Dermis blood vessel endothelial cell (primary cell): ENCODE data around the gene CLEC4M. TPM values are rescaled to one million over a fixed set of nuclear protein-coding genes. Genes with fewer than 3 reads are reported as not detected.

Experiments
- DNase-seq: peaks from one replicate; pipeline ENCODE4 v3.0.0; 2010
- total RNA-seq: library from RNA; depleted of rRNA; stranded (reverse); fragments of >200 nt; gene quantifications from 2 replicates; pipeline ENCODE4 v1.2.3, GENCODE V29; 2014

Gene CLEC4M, protein sequence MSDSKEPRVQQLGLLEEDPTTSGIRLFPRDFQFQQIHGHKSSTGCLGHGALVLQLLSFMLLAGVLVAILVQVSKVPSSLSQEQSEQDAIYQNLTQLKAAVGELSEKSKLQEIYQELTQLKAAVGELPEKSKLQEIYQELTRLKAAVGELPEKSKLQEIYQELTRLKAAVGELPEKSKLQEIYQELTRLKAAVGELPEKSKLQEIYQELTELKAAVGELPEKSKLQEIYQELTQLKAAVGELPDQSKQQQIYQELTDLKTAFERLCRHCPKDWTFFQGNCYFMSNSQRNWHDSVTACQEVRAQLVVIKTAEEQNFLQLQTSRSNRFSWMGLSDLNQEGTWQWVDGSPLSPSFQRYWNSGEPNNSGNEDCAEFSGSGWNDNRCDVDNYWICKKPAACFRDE
- 5.6 and 25.2 TPM in 2 replicates for total RNA-seq

DNA sequence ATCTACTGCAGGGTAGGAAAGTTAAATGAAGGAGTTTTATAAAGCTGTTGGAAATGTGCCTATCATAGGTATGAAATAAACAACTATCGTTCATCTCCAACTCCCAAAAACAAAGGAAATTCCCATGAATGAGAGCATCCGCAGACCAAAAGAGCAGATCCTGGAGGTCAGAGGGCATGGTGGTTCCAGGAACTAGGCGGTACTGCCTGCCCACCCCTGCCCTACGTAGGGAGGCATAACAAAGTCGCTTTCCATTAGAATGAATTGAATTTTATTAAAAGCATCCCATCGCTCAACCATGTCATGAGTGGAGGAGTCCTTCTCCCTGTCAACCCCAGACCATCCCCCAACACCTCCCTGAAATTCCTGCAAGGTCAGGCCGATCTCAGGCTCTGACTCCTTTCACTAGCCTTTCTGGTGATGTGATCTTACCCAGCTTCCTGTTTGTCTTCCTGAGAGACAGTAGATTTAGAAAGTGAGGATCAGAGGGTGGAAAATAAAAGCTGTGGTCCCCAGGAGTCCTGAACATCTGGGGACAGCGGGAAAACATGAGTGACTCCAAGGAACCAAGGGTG, at the start of gene CLEC4M:
Gene CLEC4M, plus strand, starts transcription at position 525 of the 575 bp plus-strand sequence. Its CDS starts 24 bp downstream, at position 549.
- DNase-seq, result no peak

DNA sequence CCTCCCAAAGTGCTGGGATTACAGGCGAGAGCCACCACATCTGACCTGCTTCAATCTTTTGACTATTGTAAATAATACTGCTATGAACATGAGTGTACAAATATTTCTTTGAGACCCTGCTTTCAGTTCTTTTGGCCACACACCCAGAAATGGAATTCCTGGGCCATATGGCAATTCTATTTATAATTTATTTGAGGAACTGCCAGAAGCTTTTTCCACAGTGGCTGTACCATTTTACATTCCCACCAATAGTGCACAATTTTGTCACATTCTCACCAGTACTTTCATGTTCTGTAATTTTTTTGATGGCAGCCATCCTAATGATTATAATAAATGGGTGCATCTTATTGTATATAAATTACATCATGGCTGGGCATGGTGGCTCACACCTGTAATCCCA, 47.4 kb upstream of the CLEC4M start:
- no peak for DNase-seq

DNA sequence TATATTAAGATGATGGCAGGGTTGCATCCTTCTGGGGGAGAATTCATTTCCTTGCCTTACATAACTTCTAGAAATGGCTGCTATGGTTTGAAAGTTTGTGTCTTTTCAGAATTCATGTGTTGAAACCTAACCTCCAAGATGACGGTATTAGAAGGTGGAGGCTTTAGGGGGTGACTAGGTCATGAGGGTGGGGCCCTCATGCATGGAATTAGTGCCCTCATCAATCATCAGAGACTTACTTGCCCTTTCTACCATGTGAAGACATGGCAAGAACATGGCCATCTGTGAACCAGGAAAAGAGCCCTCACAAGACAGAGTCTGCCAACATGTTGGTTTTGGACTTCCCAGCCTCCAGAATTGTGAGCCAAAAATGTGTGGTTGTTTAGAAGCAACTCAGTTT, 46.3 kb upstream of the CLEC4M start:
- DNase-seq, result no peak

DNA sequence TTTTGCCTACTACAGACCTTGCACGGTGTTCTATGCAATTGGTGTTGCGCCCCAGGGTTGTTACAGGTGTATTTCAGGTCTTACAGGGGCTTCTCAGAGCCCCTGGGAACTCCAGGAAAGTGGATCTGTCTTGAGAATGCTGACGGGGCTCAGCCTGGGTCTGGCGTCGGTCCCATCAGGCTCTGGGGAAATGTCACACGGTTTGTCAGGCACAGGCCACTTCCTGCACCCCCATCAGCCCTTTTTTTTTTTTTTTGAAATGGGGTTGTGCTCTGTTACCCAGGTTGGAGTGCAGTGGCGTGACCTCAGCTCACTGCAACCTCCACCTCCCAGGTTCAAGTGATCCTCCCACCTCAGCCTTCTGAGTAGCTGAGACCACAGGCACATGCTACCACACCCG, 44.4 kb upstream of the CLEC4M start:
- no peak for DNase-seq

DNA sequence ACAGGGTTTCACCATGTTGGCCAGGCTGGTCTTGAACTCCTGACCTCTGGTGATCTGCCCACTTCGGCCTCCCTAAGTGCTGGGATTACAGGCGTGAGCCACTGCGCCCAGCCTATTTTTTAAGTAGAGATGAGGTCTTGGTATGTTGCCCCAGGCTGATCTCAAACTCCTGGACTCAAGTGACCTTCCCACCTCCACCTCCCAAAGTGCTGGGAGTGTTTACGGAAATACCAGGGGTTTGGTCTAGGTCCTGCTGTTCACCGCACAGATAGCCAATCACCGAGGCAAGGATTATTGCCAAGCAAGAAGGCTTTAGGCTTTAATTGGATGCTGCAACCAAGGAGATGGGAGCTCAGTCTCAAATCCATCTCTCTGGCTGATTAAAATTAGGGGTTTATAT, 42.7 kb upstream of the CLEC4M start:
- DNase-seq, result no peak

DNA sequence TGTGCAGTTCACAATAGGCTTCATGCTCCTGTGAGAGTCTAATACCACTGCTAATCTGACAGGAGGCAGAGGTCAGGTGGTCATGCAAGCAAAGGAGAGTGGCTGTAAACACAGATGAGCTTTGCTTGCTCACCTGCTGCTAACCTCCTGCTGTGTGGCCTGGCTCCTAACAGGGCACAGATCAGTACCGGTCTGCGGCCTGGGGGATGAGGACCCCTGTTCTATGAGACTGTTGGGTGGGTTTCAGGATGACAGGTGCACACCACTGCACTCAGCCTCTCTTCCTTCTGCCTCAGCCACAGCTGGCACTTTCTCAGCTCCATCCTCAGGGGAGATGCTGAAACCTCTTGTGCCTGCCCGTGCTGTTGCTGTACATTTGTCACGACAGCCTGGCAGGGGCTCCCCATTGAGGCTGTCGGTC, 40.8 kb upstream of the CLEC4M start:
- no peak for DNase-seq

DNA sequence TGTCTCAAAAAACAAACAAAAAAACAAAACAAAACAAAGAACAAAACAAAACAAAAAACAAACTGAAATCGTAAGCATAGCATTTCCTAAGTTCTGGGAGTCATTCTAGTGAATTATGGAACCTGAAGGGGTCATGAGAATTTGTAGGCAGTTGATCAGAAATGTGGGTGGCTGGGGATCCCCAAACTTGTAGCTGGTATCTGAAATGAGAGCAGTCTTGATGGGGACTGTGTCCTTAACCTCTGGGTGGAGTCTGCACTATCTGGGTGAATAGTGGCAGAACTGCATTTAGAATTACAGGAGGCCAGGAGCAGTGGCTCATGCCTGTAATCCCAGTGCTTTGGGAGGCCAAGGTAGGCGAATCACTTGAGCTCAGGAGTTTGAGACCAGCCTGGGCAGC, 37.3 kb upstream of the CLEC4M start:
- DNase-seq, result no peak

DNA sequence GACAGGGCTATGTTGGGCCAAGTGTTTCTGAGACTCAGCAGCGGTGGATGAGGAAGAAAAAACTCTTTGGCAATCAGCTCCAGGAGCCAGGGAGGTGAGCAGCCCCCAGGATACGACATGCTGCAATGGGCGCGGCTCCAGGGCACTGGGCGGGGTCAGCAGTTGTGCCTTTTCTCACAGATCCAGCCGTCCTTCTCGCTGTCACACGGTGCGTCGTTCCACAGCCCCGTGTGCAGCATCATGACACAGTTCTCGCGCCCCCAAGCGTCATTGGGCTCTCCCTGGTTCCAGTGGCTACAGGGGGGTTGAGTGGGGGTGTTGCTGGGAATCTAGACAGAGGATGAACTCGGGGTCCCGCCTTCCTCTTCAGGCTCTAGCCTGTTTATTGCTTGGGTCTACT, 33.8 kb upstream of the CLEC4M start:
- no peak for DNase-seq

DNA sequence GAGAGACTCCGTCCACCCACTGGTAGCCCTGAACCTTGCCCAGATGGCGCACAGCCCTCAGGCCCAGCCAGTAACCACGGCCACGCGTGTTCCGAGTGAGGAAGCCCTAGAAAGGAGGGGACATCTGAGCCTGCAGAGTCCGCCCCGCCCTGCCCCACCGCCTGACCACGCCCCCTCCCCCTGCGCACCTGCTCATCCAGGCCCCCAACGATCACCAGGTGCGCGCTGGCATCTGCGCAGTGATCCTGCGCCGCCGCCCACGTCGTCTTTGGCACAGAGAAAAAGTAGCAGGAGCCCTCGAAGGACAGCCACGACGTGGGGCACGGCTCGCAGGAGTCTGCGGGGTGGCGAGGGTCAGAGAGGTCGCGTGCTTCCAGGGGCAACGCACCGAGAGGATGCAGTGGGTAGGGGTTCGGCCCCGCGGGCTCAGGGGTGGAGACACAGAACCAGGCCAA, 33.2 kb upstream of the CLEC4M start:
- DNase-seq, result no peak

DNA sequence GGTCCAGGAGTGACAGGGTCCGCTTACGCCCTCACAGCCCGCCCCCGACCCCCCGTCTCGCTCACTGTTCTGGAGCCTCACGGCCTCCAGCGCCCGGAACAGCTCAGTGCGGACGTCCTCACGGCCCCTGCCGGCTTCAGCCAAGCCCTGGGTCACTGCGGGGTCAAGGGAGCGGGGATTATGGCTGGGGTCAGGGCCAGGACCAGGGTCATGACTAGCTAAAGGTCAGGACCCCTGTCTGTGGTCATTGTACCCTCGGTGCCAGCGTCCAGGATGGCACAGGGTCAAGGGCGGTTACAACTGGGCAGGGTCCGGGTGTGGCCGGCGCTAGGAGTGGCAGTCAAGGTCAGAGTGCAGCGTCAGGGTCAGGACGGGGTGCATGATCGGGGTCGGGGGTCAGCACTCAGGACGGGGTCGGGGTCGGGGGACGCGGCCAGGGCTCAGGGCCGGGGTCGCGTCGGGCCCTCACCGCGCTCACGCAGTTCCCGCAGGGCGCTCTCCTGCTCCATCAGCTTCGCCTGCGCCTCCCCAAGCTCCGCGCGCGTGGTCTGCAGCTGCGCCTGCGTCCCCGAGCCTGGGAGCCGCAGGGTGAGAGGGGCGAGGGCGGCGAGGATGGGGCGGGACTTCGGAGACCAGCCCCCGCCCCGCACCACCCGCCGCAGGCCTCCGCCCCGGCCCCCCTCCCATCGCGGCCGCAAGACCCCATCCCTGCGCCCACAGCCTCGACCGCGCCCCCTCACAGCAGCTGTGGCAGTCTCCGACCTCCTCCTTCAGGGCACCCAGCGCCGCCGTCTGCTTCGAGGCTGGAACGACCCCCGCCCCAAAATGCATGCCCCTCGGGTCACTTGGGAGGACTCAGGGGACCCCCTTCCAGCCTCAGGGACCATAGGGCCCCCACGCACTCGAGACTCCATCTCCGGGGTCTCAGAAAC, 32.5 kb upstream of the CLEC4M start:
- no peak for DNase-seq

DNA sequence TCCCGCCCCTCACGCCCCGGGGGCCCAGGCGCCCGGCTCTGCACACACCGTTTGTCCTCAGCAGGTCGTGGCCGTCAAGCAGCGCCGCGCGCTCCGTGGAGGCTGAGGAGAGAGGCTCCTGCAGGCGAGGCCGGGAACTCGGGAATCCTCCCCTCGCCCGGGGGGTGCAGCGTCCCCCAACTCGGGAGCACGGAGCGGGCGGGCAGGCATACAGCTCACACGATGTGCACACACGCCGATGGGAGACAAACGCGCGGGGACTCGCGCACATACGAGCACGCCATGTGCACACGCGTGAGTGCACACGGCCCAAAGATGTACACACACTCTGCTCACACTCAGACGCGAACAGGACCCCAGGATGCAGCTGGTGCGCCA, 31.8 kb upstream of the CLEC4M start:
- DNase-seq, result no peak

DNA sequence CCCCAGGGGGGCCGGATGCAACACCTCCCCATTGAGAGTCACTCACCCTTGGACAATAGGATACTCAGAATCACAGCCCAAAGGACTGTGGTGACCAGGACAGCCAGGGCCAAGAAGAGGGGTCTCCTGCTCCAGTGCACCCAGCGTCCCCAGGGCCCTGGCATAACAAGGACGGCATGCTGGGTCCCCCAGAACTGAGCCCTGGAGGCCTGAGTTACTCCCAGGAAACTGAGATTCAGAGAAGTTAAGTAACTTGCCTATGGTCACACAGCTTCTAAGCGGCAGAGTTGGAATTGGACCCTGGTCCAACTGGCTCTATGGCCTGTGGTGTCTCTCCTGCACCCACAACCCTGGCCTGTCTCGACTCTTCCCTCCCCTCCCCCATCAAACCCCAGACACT, 31.4 kb upstream of the CLEC4M start:
- DNase-seq, result no peak

DNA sequence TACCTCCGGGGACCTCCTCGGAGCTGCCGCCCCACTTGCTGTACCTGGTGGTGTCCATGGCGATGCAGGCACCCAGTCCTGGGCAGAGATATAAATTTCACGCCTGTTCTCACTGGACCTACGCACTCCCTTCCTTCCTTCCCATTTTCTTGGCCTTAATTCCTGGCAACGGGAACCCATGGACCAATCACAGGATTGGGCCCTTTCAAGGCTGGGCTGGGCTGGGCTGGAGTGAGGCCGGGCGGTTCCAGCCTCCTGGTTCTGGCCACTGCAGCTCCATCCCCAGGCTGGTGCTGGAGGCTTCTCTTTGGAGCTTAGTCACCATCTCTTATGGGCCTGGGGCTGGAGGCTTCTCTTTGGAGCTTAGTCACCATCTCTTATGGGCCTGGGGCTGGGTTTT, 31.0 kb upstream of the CLEC4M start, which contains the start of gene CLEC4G:
Gene CLEC4G, minus strand, starts transcription at position 66 of the 400 bp plus-strand sequence. Its CDS starts 8 bp downstream, at position 58.
- DNase-seq, result no peak

DNA sequence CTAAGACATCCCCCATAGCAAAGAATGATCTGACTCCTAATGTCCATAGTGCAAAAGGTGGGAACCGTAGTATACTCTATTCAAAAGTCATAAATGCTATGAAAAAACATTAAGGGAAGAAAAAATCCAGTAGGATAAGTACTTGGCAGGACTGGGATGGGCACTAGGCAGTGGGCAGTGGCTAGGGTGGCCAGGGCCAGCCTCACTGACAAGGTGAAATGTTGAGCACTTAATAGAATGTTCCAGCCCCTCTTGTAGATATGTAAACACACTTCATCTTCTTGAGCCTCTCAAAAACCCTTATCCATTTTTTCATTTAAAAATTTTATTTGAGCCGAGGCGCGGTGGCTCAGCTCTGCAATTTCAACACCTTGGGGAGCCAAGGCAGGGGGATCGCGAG, 29.7 kb upstream of the CLEC4M start:
- no peak for DNase-seq

DNA sequence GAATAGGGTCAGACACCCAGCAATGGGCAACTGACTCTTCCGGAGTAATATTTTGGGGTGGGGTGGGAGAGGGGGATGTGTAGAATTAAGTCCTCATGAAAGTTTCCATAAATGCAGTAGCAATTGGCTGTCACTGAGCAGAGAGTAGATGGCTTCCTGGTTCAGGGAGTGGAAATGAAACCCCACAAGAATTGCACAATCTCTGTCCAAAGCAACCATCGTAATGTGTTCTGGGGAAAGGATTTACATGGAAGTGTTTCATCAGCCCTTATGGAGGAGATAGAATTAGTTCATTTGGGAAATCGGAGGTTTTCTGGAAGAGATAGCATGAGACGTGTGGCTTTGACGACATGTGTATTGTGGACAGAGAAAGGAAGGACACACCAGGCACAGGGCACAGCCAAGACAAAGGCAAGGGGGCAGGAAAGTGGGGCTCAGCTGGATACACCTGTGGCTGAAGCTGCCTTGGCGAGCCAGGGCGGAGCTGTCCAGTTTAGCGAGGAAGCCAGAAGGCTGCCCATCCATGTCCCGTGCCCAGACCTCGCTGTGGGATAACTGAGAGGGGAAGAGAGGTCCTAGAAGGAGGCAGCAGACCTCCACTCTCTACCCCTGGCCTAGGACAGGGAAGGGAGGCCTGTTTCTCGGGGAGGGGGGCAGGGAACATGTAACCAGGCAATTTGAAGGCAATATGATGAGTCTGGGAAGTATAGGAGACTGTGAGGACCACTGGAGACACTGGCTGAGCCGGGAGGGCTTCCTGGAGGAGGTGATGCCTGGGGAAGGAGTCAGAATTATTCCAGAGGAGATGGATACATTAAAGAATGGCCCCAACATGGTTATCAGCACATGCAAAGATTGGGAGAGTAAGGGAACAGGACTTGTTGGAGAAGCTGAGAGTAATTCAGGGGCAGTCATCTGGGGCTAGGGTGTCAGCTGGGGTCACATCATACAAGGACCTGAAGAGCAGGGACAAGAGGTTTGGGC, 28.5 kb upstream of the CLEC4M start:
- no peak for DNase-seq

DNA sequence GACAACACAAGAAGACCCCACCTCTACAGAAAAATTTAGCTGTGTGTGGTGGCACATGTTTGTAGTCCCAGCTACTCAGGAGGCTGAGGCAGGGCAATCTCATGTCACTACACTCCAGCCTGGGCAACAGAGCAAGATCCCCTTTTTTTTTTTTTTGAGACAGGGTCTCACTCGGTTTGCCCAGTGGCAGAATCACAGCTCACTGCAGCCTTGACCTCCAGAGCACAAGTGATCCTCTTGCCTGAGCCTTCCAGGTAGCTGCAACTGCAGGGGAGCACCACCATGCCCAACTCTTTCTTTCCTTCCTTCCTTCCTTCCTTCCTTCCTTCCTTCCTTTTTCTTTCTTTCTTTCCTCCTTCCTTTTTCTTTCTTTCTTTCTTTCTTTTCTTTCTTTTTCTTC, 26.9 kb upstream of the CLEC4M start:
- DNase-seq, result no peak

DNA sequence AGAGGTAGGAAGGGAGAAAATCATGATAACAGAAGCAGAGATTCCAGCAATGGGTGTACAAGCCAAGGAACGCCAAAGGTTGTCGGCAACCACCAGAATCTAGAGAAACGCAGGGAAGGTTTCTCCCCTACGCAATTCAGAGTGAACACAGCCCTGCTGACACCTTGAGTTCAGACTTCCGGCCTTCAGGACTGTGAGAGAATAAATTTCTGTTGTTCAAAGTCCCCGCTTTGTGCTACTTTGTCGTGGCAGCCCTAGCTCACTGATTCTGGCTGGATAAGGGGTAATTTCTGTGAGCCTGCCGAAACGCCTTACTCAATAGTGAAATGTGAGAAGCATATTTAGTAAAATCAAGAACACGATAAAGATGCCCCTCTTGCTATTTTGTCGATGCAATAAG, 25.8 kb upstream of the CLEC4M start:
- no peak for DNase-seq

DNA sequence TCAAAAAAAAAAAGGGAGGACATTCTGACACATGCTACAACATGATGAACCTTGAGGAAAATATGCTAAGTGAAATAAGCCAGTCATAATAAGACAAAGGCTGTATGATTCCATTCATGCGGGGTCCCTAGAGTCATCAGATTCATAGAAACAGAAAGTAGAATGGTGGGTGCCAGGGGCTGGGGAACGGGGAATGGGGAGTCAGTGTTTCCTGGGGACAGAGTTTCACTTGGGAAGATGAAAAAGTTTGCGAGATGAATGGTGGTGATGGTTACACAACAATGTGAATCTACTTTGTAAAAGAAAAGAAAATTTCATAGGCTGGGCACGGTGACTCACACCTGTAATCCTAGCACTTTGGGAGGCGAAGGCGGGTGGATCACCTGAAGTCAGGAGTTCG, 25.0 kb upstream of the CLEC4M start:
- DNase-seq, result no peak

DNA sequence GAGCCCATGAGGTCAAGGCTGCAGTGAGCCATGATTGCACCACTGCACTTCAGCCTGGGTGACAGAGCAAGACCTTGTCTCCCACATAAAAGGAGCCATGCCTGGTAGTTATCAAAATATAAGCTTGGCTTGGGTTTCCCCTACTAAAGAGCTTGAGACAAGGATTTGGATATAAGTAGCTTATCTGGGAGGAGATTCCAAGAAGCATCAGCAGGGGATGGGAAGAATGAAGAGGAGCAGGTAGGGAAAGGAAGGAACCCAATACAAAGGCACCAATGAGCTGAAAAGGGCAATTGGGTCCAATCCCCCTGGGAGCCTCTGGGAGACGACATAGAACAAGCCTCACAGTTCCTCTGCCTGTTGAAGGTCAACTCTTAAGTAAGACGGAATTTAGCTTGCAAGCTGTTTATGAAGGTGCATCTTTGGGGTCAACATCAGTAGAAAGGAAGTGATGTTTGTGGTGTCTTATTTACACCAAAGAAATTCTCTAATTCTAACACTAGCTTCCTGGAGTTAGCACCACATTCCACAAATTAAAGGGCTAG, 23.8 kb upstream of the CLEC4M start:
- no peak for DNase-seq

DNA sequence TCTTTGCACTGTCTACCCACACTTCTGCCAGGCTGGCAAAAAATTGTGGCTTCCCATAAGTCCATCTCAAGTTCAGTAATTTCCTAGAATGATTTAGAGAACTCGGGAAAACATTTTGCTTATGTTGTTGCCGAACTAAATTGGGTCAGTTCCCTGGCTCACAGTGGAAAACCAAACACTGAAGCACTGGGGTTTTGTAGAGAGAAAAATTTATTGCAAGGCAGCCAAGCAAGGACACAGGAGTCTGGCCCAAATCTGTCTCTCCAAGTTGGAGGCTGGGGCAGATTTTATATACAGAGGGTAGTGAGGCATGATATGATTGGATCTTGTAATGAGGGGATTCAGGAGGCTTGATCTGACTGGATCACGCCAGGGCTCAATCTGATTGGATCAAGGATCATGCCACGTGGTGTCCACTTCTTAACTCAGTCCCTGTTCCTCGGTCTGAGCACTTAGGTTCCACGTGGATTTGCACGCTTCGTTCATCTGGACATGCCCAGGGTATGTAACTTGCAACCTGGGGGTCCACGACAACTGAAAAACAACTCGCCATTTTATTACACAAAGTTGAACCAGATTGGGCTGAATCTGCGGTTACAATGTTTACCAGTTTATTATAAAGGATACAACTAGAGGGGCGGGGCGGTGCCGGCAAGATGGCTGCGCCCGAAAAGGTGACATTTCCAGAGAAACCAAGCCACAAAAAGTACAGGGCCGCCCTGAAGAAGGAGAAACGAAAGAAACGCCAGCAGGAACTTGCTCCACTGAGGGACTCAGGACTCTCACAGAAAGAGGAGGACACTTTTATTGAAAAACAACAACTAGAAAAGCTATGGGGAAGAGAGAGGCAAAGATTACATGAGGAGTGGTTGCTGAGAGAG, 23.0 kb upstream of the CLEC4M start:
- DNase-seq, result no peak

DNA sequence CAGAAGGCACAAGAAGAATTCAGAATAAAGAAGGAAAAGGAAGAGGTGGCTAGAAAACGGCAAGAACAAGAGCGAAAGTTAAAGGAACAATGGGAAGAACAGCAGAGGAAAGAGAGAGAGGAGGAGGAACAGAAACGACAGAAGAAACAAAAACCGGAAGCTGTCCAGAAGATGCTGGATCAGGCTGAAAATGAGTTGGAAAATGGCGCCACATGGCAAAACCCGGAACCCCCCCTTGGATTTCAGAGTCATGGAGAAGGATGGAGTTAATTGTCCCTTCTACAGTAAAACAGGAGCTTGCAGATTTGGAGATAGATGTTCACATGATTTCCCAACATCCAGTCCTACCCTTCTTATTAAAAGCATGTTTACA, 22.4 kb upstream of the CLEC4M start:
- no peak for DNase-seq
